ENCODE measurements around the gene ATCAY. TPM values are rescaled to one million over a fixed set of nuclear protein-coding genes. Genes with fewer than 3 reads are reported as not detected.

The ATCAY gene
- total and polyA plus RNA-seq, 2 of the 13 experiments (the other 11 are each of a cell fraction or from before 2014, with no cell fraction given): not detected

- no peak for TF ChIP-seq REL (CRISPR knock-in tag; conservative IDR thresholded peaks at IDR 0.05)
- no peak for TF ChIP-seq ZNF343 (CRISPR knock-in tag; IDR thresholded peaks at IDR 0.05)
- TF ChIP-seq ZSCAN12 (CRISPR knock-in tag; IDR thresholded peaks at IDR 0.05): no peak
- TF ChIP-seq ZNF614 (CRISPR knock-in tag; IDR thresholded peaks at IDR 0.05; ENCODE audit: borderline replicate concordance): no peak
- TF ChIP-seq ZNF781 (CRISPR knock-in tag; IDR thresholded peaks at IDR 0.05; ENCODE audit: borderline replicate concordance, not compliant biosample characterization): no peak
- TF ChIP-seq XRCC5 (optimal IDR thresholded peaks at IDR 0.05; ENCODE audit: low read length): peak; percentile 74
- no peak for TF ChIP-seq JDP2 (CRISPR knock-in tag; IDR thresholded peaks at IDR 0.05; ENCODE audit: borderline replicate concordance)
- TF ChIP-seq CC2D1A (CRISPR knock-in tag; IDR thresholded peaks at IDR 0.05): no peak
- TF ChIP-seq SKI (IDR thresholded peaks at IDR 0.05; ENCODE audit: partially characterized antibody): peak; percentile 65
- no peak for TF ChIP-seq EEA1 (CRISPR knock-in tag; IDR thresholded peaks at IDR 0.05; ENCODE audit: borderline replicate concordance)
- peak; percentile 24; the same call in 1 of the 2 replicates for TF ChIP-seq SP5 (CRISPR knock-in tag; IDR thresholded peaks at IDR 0.05; ENCODE audit: borderline replicate concordance, low read depth)
- peak; percentile 67; the same call in 1 of the 2 replicates for TF ChIP-seq ERF (CRISPR knock-in tag; IDR thresholded peaks at IDR 0.05)
- no peak for TF ChIP-seq ZBTB39 (CRISPR knock-in tag; IDR thresholded peaks at IDR 0.05)
- no peak; the same call in 1 of the 2 replicates for TF ChIP-seq SIN3A (IDR thresholded peaks at IDR 0.05; ENCODE audit: borderline replicate concordance, low read depth, low read length)
- TF ChIP-seq HNF4G (IDR thresholded peaks at IDR 0.05; ENCODE audit: borderline replicate concordance, low read depth, low read length): no peak
- TF ChIP-seq HNF4G (CRISPR knock-in tag; IDR thresholded peaks at IDR 0.05; ENCODE audit: borderline replicate concordance, low read depth): no peak
- TF ChIP-seq HNF1B (CRISPR knock-in tag; IDR thresholded peaks at IDR 0.05): peak; percentile 71; the same call in 1 of the 2 replicates
- no peak for TF ChIP-seq CENPX (CRISPR knock-in tag; IDR thresholded peaks at IDR 0.05)
- TF ChIP-seq JARID2 (CRISPR knock-in tag; IDR thresholded peaks at IDR 0.05; ENCODE audit: insufficient replicate concordance): no peak
- TF ChIP-seq ATF7 (IDR thresholded peaks at IDR 0.05): peak; percentile 89
- peak; percentile 99 for TF ChIP-seq ATF7 (CRISPR knock-in tag; IDR thresholded peaks at IDR 0.05)
- no peak for TF ChIP-seq SMARCE1 (IDR thresholded peaks at IDR 0.05; ENCODE audit: borderline replicate concordance)
- TF ChIP-seq MED13 (CRISPR knock-in tag; IDR thresholded peaks at IDR 0.05): no peak
- TF ChIP-seq SP2 (CRISPR knock-in tag; IDR thresholded peaks at IDR 0.05): no peak
- TF ChIP-seq ZNF17 (CRISPR knock-in tag; IDR thresholded peaks at IDR 0.05): no peak
- no peak for TF ChIP-seq RARG (CRISPR knock-in tag; IDR thresholded peaks at IDR 0.05; ENCODE audit: low read depth)
Measured at GRCh38 chr19:3968556-3969434, 88.3 kb downstream of the ATCAY start (continued).
